Prostate gland (tissue), 2 donors: ENCODE measurements around the gene VPS37C.

Experiments
- CTCF ChIP-seq, 4 experiments: fragments of 200-600 bp in 2 of 4; fragments of 450-650 bp in 2 of 4; sonication (generic) in 2 of 4; IDR thresholded peaks; 1 replicate in 3 of 4; 2 replicates in 1 of 4; pipeline ENCODE4 v1.5.1; 2016 to 2019; ENCODE audit warnings: antibody characterized with exemption in 4 of 4, mild to moderate bottlenecking in 2 of 4, moderate library complexity in 2 of 4
- POLR2A ChIP-seq: fragments of 450-650 bp; IDR thresholded peaks from one replicate; pipeline ENCODE4 v1.6.1; 2016; ENCODE audit warnings: antibody characterized with exemption, mild to moderate bottlenecking

- no peak for TF ChIP-seq CTCF (IDR thresholded peaks at IDR 0.05)
- TF ChIP-seq POLR2A = no peak
Observed at GRCh38 chr11:61163021-61163420, 1.8 kb upstream of the VPS37C start.
